Lower leg skin (tissue), 4 donors: ENCODE measurements around the gene STX18. TPM values are rescaled to one million over a fixed set of nuclear protein-coding genes. Genes with fewer than 3 reads are reported as not detected.

Experiments used
- DNase-seq, 2 donors: peaks; one replicate each; pipeline ENCODE4 v3.0.0-alpha.2; 2019; ENCODE audit warnings: low spot score in 2 of 2
- H3K4me3 ChIP-seq: fragments of 200-600 bp; sonication (generic); 2 replicates; pipeline ENCODE4 v1.5.1; 2017; ENCODE audit warnings: mild to moderate bottlenecking, low read depth; ENCODE audit not compliant: poor library complexity, severe bottlenecking
- CTCF ChIP-seq, 3 donors: fragments of 450-650 bp; IDR thresholded peaks; one replicate each; pipeline ENCODE4 v1.5.1; 2016; ENCODE audit warnings: antibody characterized with exemption in 3 of 3, mild to moderate bottlenecking in 3 of 3, moderate library complexity in 2 of 3
- POLR2A ChIP-seq, 2 donors: fragments of 450-650 bp; IDR thresholded peaks; one replicate each; pipeline ENCODE4 v1.6.1; 2016 to 2017; ENCODE audit warnings: antibody characterized with exemption in 2 of 2, mild to moderate bottlenecking in 1 of 2, moderate library complexity in 1 of 2
- WGBS, 2 donors: methylation state at CpG; one replicate each; pipeline ENCODE4 v1.1.5; 2018; 5-methylcytosine and 5-hydroxymethylcytosine counted together
- intact Hi-C: fragments of 100-400 bp; cut with DNase I; formaldehyde crosslinking; loops from one replicate; pipeline ENCODE4 v1.15.0; 2023; ENCODE audit warnings: low total_unique reads
- total RNA-seq, 4 donors: library from RNA; depleted of rRNA; stranded (reverse); fragments of >200 nt; gene quantifications; one replicate each; pipeline ENCODE4 v1.1.0, GENCODE V29; 2016

STX18 gene
- total RNA-seq, 4 donors from 2014 or later: 18.1 to 24.6 (median 21.5) TPM

GRCh38 chr4:4494882-4495281, 47.0 kb downstream of the STX18 start:
- no peak for TF ChIP-seq CTCF (IDR thresholded peaks at IDR 0.05)
- no peak for TF ChIP-seq POLR2A (IDR thresholded peaks at IDR 0.05)
- intact Hi-C loops: no loop called here
- no peak overlapping the region for H3K4me3 ChIP-seq
- no peak for DNase-seq

GRCh38 chr4:4492161-4492847, 49.5 kb downstream of the STX18 start:
- WGBS, 2 donors: 37 to 50% methylated on average over 6 of the region's 6 CpGs
- no peak for DNase-seq
- no peak for TF ChIP-seq POLR2A (IDR thresholded peaks at IDR 0.05)
- TF ChIP-seq CTCF (IDR thresholded peaks at IDR 0.05): no peak
- no peak overlapping the region for H3K4me3 ChIP-seq
- intact Hi-C loops: no loop called here

GRCh38 chr4:4491396-4491893, 50.4 kb downstream of the STX18 start:
- no peak for DNase-seq
- H3K4me3 ChIP-seq: no peak overlapping the region
- TF ChIP-seq POLR2A (IDR thresholded peaks at IDR 0.05) (no peak), CTCF (IDR thresholded peaks at IDR 0.05) (no peak)
- 77 to 80% methylated on average over 8 of the region's 8 CpGs for WGBS, 2 donors
- intact Hi-C loops: no loop called here

GRCh38 chr4:4490816-4491215, 51.0 kb downstream of the STX18 start:
- DNase-seq: no peak
- TF ChIP-seq POLR2A (IDR thresholded peaks at IDR 0.05) (no peak), CTCF (IDR thresholded peaks at IDR 0.05) (no peak)
- H3K4me3 ChIP-seq: no peak overlapping the region
- intact Hi-C loops: no loop called here
- 82 to 84% methylated on average over 5 of the region's 5 CpGs for WGBS, 2 donors

GRCh38 chr4:4490041-4490440, 51.8 kb downstream of the STX18 start:
- intact Hi-C loops: no loop called here

More at GRCh38 chr4:4490041-4490440, 51.8 kb downstream of the STX18 start:
- DNase-seq: no peak
- H3K4me3 ChIP-seq: no peak overlapping the region
- TF ChIP-seq CTCF (IDR thresholded peaks at IDR 0.05) (no peak), POLR2A (IDR thresholded peaks at IDR 0.05) (no peak)
- WGBS, 2 donors: 84 to 87% methylated on average over 3 of the region's 3 CpGs
